Measurements from ENCODE around the gene RHOG. TPM values are rescaled to one million over a fixed set of nuclear protein-coding genes. Genes with fewer than 3 reads are reported as not detected.

RHOG gene
- 10 to 100 TPM in 4 of 8 experiments, 1 to 10 TPM in 4; 2.2 to 23.0 (median 8.5) TPM for total RNA-seq

DNA sequence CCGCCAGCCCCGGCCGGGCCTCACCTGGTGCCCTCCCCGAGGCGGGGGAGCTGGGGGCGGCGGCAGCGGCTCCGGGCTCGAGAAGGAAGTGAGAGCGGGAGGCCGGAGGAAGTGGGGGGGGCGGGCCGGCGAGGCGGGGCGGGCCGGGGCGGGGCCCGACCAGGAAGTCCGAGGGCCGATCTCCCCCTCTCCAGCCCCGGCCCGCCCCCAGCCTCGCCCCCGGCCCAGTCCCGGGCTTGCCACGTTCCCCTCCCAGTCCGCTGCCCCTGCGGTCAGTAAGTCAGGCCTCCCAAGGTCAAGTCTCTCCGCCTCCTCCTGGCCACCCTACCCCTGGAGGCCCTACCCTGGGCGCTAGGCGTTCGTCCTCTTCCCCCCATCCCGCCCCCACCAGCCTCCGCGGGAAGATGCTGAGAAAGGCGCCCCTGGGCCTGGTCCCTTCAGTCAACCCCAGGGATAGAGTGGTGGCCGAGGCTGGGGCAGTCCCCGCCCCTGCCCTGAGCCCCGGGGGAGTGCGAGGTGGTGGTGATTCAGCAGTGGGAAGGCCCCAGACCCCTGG lies at the start of gene RHOG:
Gene RHOG, minus strand, starts transcription at position 90 of the 556 bp plus-strand sequence. CDS start 12,821 bp downstream, outside the sequence.
- WGBS, 10 experiments = 0% methylated on average over 1 of the region's 42 CpGs; no CpG with 5 or more reads in 9 of the 10 experiments
- Histone ChIP-seq H3K4me1 (replicated peaks in 1 of 2) (peaks cover 8 to 22% of the 10 kb centered on the region in 2 donors), H3K27ac (peak within 1 kb of the TSS; percentile 38 to 86), H3K4me3 (peak within 1 kb of the TSS; percentile 58 to 95 (median 92))
- in situ Hi-C loops (cut with MboI; ENCODE audit: low pct_unique_long_range_greater_than_20kb in 2 of 9, low sequenced_read_pairs in 9 of 9, unreplicated experiment in 9 of 9) = loop anchor here in 3 of 9 experiments (10.0 to 25.0 kb wide), 2 partner anchors 234 to 246 kb away; partner anchors contain the start of gene RRM1 (in 1 of the 3)
- ATAC-seq (replicated peaks in 6 of 8) = peak; percentile 57 to 80 (median 78)

DNA sequence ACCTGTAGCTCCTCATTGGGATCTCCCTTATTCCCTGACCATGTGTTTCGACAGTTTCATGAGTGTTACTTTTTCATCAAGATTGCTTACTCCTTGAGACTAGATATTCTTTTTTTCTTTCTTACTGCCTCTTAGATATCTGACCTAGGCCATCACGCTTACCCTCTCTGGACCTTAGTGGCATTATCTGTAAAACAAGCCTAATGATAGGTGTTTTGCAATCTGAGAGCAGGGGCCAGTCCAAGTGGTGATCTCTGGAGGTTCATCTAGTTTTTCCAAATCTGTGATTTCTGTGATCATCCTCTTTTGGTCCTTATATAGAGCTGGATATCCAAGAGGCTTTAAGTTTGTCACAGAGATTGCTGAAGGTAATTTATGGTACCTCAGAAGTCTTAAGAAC lies 49.3 kb upstream of the RHOG start:
- in situ Hi-C loops (cut with MboI; ENCODE audit: low pct_unique_long_range_greater_than_20kb in 2 of 9, low sequenced_read_pairs in 9 of 9, unreplicated experiment in 9 of 9) = no loop called here
- no peak overlapping the region for H3K4me3 ChIP-seq
- ATAC-seq (replicated peaks in 6 of 8) = no peak
- H3K4me1 ChIP-seq (replicated peaks in 1 of 2) = no peaks in the 10 kb centered on the region
- 70 to 100% (median 83%) methylated on average over 1 to 2 of the region's 2 CpGs; no CpG with 5 or more reads in 2 of the 10 experiments for WGBS, 10 experiments
- no peak overlapping the region for H3K27ac ChIP-seq

DNA sequence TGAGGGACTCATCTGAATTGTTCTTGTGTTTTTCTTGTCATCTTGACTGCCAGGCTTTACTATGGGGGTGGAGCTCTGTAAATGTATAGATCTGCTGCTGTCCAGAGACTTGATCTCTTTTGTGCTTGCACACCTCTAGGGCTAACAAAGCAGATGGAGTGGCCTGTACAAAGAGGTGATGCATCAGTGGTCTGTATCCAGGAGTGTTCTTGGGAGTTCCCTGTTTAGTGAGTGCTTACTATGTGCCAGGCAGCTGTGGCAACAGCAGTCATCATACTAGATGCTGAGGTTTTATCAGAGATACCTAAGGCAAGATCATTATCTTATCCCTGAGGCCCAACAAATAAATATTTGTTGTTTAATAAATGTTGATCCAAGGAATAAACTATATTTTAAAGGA lies 48.1 kb upstream of the RHOG start:
- Histone ChIP-seq H3K4me3 (no peak overlapping the region), H3K4me1 (replicated peaks in 1 of 2) (no peaks in the 10 kb centered on the region), H3K27ac (no peak overlapping the region)
- ATAC-seq (replicated peaks in 6 of 8) = no peak
- in situ Hi-C loops (cut with MboI; ENCODE audit: low pct_unique_long_range_greater_than_20kb in 2 of 9, low sequenced_read_pairs in 9 of 9, unreplicated experiment in 9 of 9) = no loop called here

DNA sequence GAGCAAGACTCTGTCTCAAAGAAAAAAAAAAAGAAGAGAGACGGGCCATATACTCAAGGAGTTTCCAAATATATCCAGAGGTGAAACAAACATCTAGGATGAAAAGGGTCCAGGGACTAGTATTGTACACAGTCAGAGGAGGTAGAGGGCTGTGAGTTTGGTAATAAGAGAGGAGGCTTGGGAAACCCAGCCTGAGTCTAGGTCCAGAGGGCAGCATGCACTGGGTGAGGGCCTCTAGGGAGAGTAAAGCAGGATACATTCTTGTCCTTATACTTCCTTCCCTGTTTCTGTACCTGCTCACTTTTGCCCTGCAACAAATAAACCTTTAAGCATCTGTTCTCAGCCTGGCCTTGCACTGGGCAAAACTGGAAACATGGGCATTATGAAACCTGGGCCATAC lies 46.2 kb upstream of the RHOG start:
- Histone ChIP-seq H3K27ac (no peak overlapping the region), H3K4me1 (replicated peaks in 1 of 2) (no peaks in the 10 kb centered on the region), H3K4me3 (no peak overlapping the region)
- 100% methylated on average over 1 of the region's 1 CpG; no CpG with 5 or more reads in 8 of the 10 experiments for WGBS, 10 experiments
- in situ Hi-C loops (cut with MboI; ENCODE audit: low pct_unique_long_range_greater_than_20kb in 2 of 9, low sequenced_read_pairs in 9 of 9, unreplicated experiment in 9 of 9) = no loop called here
- ATAC-seq (replicated peaks in 6 of 8) = no peak

DNA sequence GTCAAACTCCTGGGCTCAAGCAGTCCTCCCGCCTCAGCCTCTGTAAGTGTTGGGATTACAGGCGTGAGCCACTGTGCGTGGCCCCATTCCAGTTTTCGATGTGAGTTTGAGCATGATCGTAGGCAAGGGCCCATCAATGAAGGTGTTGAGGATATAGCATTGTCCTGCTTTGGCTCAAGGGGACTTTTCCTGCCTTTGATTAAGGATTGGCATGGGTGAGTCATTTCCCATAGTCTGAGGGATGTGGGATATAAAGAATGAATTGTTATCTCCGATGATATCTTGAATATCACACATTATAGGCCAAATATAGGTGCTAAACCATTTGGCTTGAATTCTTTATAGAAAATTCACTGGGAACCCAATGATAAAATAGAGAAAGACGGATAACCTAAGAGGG lies 45.1 kb upstream of the RHOG start:
- in situ Hi-C loops (cut with MboI; ENCODE audit: low pct_unique_long_range_greater_than_20kb in 2 of 9, low sequenced_read_pairs in 9 of 9, unreplicated experiment in 9 of 9) = no loop called here
- Histone ChIP-seq H3K27ac (no peak overlapping the region), H3K4me3 (no peak overlapping the region), H3K4me1 (replicated peaks in 1 of 2) (peaks cover 0 to 3% of the 10 kb centered on the region in 2 donors)
- no peak for ATAC-seq (replicated peaks in 6 of 8)
- WGBS, 10 experiments = 88 to 100% (median 97%) methylated on average over 1 to 7 of the region's 7 CpGs; no CpG with 5 or more reads in 1 of the 10 experiments

DNA sequence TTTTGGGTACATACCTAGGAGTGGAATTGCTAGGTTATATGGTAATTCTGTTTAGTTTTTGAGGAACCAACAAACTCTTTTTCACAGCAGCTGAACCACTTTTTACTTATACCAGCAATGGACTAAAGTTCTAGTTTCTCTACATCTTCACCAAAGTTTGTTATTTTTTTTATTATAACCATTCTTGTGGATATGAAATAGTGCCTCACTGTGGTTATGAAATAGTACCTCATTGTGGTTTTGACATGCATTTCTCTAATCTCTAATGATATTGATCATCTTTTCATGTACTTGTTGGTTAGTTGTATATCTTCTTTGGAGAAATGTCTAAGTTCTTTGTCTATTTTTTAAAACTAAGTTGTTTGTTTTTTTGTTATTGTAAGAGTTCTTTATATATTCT lies 41.9 kb upstream of the RHOG start:
- H3K27ac ChIP-seq = no peak overlapping the region
- no peak overlapping the region for H3K4me3 ChIP-seq
- peaks cover 7 to 14% of the 10 kb centered on the region in 2 donors for H3K4me1 ChIP-seq (replicated peaks in 1 of 2)
- no peak for ATAC-seq (replicated peaks in 6 of 8)
- in situ Hi-C loops (cut with MboI; ENCODE audit: low pct_unique_long_range_greater_than_20kb in 2 of 9, low sequenced_read_pairs in 9 of 9, unreplicated experiment in 9 of 9) = no loop called here

DNA sequence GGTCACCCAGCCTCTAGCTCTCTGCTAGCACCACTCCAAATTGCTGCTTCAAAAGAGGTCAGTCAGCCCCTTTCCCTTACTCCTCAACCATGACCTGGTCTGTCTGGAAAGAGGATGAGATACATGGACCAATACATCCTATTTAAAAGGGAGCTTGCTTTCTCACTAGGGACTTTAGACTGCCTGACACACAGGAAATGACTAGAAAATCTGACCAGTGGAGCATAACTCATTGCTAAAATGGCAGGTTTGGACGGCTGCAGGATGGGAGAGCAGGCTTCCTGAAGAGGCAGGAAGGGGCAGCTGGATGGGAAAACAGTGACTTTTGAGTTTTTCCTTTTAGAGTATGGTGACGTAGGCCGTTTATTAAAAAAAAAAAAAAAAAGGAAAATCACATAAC lies 40.0 kb upstream of the RHOG start:
- 56 to 100% (median 65%) methylated on average over 2 to 3 of the region's 3 CpGs for WGBS, 10 experiments
- in situ Hi-C loops (cut with MboI; ENCODE audit: low pct_unique_long_range_greater_than_20kb in 2 of 9, low sequenced_read_pairs in 9 of 9, unreplicated experiment in 9 of 9) = no loop called here

DNA sequence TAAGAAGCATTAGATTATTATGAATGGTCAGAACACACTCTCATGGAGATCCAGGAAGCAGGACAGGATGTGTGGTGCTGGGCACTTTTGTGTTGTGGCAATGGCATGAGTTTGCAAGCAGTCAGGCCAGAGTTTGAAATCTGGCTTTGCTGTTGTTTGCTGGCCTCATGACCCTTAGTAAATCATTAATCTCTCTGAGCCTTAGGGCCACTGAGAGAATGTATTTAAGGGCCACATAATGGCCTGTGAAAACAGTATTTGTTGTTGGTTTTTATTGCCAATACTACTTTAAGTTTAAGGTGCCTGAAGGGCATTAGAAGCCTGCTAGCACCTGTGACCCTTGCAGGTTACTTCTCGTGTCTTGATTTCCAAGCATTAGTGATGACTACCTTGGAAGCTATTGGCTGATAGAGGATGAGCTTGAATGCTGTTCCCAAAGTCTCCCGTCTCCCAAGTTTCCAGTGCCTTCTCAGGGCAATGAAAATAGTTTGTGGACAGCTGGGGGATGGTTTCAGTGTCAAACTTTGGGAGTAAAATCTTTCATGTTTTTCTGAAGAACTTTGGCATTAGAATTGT lies 39.3 kb upstream of the RHOG start:
- 29 to 67% (median 36%) methylated on average over 1 to 2 of the region's 2 CpGs; no CpG with 5 or more reads in 5 of the 10 experiments for WGBS, 10 experiments
- H3K4me1 ChIP-seq (replicated peaks in 1 of 2) = peaks cover 13 to 19% of the 10 kb centered on the region in 2 donors
- no peak for ATAC-seq (replicated peaks in 6 of 8)
- no peak overlapping the region for H3K27ac ChIP-seq
- no peak overlapping the region for H3K4me3 ChIP-seq
- in situ Hi-C loops (cut with MboI; ENCODE audit: low pct_unique_long_range_greater_than_20kb in 2 of 9, low sequenced_read_pairs in 9 of 9, unreplicated experiment in 9 of 9) = no loop called here

More for the DNA sequence above, 40.0 kb upstream of the RHOG start:
- H3K27ac ChIP-seq = no peak overlapping the region
- ATAC-seq (replicated peaks in 6 of 8) = peak in 2 of 8 experiments; percentile 35 to 44
- H3K4me3 ChIP-seq = no peak overlapping the region
- peaks cover 13 to 19% of the 10 kb centered on the region in 2 donors for H3K4me1 ChIP-seq (replicated peaks in 1 of 2)

DNA sequence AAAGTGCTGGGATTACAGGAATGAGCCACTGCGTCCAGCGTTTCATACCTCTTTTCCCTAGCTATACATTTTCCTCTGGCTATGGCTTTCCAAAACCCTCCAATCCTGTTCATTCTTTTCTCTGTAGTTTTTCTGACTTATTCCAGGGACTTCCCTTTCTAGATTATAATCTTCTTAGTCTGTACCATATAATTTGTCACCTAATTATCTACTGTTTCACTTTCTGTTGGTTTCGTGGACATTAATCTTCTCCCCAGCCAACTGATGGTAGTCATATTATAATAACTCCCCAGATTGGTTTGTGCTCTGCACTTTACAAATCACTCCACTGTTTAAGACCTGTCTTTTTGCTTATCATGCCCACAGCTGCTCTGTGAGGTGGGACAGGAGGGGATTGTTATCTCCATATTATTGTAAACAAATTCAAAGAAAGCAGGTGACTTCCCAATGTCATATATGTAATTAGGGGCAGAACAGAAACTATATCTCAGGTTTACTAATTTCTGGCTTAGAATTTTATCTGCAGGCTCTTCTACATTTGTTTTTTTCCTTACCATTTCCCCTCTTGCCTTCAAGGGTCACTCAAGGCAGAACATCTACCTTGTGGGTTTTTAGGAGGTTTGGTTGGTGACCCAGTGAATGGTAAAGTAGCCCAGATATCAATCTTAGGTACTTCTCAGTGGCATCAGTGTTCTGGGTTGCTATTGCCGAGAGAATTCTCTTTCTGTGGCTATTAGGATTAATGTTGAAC lies 38.6 kb upstream of the RHOG start:
- H3K27ac ChIP-seq = no peak overlapping the region
- H3K4me1 ChIP-seq (replicated peaks in 1 of 2) = peaks cover 13 to 19% of the 10 kb centered on the region in 2 donors
- 50 to 83% (median 66%) methylated on average over 1 to 3 of the region's 4 CpGs; no CpG with 5 or more reads in 2 of the 10 experiments for WGBS, 10 experiments
- ATAC-seq (replicated peaks in 6 of 8) = no peak
- in situ Hi-C loops (cut with MboI; ENCODE audit: low pct_unique_long_range_greater_than_20kb in 2 of 9, low sequenced_read_pairs in 9 of 9, unreplicated experiment in 9 of 9) = no loop called here
- no peak overlapping the region for H3K4me3 ChIP-seq

DNA sequence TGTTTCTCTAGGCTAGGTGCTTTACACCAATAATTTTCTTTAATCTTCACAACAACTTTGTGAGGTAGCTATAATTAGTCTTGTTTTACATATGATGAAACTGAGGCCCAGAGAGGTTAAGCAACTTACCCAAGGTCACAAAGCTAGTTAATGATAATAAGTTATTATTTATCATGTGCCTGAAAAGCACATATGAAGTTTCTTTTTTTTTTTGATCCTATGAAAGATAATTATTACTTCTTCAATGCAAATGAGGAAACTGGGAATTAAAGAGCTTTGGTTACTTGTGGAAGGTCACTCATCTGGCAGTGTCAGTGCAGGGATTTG lies 37.5 kb upstream of the RHOG start:
- Histone ChIP-seq H3K4me3 (no peak overlapping the region), H3K4me1 (replicated peaks in 1 of 2) (peaks cover 13 to 19% of the 10 kb centered on the region in 2 donors), H3K27ac (no peak overlapping the region)
- in situ Hi-C loops (cut with MboI; ENCODE audit: low pct_unique_long_range_greater_than_20kb in 2 of 9, low sequenced_read_pairs in 9 of 9, unreplicated experiment in 9 of 9) = no loop called here
- ATAC-seq (replicated peaks in 6 of 8) = no peak

DNA sequence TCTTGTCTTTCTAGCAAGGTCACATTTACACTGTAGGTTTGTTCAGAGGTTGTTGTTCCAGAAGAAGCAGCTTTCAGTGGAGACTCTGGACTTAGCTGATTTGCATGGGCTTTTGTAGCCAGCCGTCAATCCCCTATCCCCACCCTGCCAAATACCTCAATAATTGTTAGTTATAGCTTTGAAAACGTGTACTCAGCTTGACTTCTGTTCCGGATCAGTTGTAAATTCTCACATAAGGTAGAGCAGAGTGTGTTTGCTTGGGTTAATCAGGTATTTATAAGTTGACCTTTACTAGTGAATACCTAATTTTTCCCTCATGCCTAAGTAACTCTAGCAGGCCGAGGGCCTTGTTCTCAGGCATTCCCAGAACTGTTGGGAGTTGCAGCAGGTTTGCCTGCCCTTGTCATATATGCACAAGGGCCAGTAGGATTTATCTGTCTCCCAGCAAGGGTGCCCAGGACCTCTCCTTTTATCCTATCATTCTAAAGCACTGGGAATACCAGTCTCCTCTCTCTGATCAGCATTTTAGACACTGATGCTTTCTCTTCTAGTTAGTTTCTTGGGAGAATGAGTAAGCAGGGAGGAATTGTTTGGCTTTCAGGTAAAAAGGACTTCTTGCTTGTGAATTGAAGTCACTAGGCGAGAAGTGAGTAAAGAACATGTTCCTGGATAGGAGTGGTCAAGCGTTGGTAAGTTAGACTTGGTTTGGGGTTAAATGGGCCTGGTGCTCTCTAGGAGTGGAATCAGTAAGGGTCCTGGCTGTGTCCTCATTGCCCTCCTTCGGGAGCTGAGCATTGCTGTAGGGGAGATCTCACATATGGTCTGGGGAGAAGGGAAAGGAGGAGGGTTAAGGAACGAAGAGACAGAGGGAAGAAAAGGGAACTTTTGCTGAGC lies 36.9 kb upstream of the RHOG start:
- H3K4me1 ChIP-seq (replicated peaks in 1 of 2) = peaks cover 13 to 19% of the 10 kb centered on the region in 2 donors
- ATAC-seq (replicated peaks in 6 of 8) = peak in 3 of 8 experiments; percentile 24 to 38 (median 29)
- no peak overlapping the region for H3K27ac ChIP-seq
- 44 to 100% (median 61%) methylated on average over 1 to 7 of the region's 8 CpGs; no CpG with 5 or more reads in 1 of the 10 experiments for WGBS, 10 experiments
- H3K4me3 ChIP-seq = no peak overlapping the region
- in situ Hi-C loops (cut with MboI; ENCODE audit: low pct_unique_long_range_greater_than_20kb in 2 of 9, low sequenced_read_pairs in 9 of 9, unreplicated experiment in 9 of 9) = no loop called here

DNA sequence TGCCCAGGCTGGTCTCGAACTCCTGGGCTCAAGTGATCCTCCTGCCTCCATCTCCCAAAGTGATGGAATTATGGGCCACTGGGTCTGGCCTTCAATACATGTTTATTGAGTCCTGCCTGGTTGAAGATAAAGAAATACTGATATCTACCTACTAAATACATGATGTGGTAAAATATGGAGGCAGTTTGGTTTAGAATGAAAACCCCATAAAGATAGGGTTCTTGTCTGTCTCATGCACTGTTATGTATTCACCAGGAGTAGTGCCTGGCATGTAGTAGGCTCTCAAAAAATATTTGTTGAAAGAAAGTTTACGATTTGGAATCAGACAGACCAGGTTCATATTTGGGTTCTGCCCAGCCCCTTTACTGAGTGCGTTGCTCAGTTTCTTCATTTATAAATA lies 35.9 kb upstream of the RHOG start:
- H3K27ac ChIP-seq = no peak overlapping the region
- peaks cover 13 to 19% of the 10 kb centered on the region in 2 donors for H3K4me1 ChIP-seq (replicated peaks in 1 of 2)
- in situ Hi-C loops (cut with MboI; ENCODE audit: low pct_unique_long_range_greater_than_20kb in 2 of 9, low sequenced_read_pairs in 9 of 9, unreplicated experiment in 9 of 9) = no loop called here
- ATAC-seq (replicated peaks in 6 of 8) = no peak
- H3K4me3 ChIP-seq = no peak overlapping the region
- 67 to 100% (median 96%) methylated on average over 1 to 3 of the region's 3 CpGs; no CpG with 5 or more reads in 1 of the 10 experiments for WGBS, 10 experiments

All from motor neuron (in vitro differentiated cells).